Right lobe of liver (tissue), 6 donors: Measurements from ENCODE around the gene CD9. TPM values are rescaled to one million over a fixed set of nuclear protein-coding genes. Genes with fewer than 3 reads are reported as not detected.
A peak's percentile ranks its signal among the peaks of the same experiment; 100 is the strongest.

ENCODE experiments used
- ATAC-seq, 4 donors: fragments of 200-7000 bp; cut with Tn5 transposase; one replicate each; pipeline ENCODE4 v1.9.1; 2020; ENCODE audit warnings: mild to moderate bottlenecking in 4 of 4, moderate library complexity in 4 of 4
- DNase-seq, 3 donors: peaks; one replicate each; pipeline ENCODE4 v3.0.0-alpha.2; 2020
- H3K27ac ChIP-seq, 3 donors: fragments of 200-600 bp; one replicate each; pipeline ENCODE4 v1.8.0; 2022
- H3K27me3 ChIP-seq, 2 donors: fragments of 200-600 bp; one replicate each; pipeline ENCODE4 v1.8.0; 2022
- H3K36me3 ChIP-seq, 4 donors: fragments of 200-600 bp; sonication (generic) in 1 of 4; one replicate each; pipeline versions ENCODE4 v1.5.1 to v1.8.0; 2017 to 2022; ENCODE audit warnings: control low read depth in 1 of 4
- H3K4me1 ChIP-seq, 4 donors: fragments of 200-600 bp; sonication (generic) in 1 of 4; one replicate each; pipeline versions ENCODE4 v1.5.1 to v1.8.0; 2017 to 2022; ENCODE audit warnings: control low read depth in 1 of 4
- H3K4me3 ChIP-seq, 3 donors: fragments of 200-600 bp; one replicate each; pipeline ENCODE4 v1.8.0; 2022
- H3K9me3 ChIP-seq, 4 donors: fragments of 200-600 bp; sonication (generic) in 1 of 4; one replicate each; pipeline versions ENCODE4 v1.5.1 to v1.8.0; 2017 to 2022; ENCODE audit warnings: control low read depth in 1 of 4
- POLR2A ChIP-seq: fragments of 450-650 bp; IDR thresholded peaks from one replicate; pipeline ENCODE4 v1.6.1; 2017; ENCODE audit warnings: antibody characterized with exemption, mild to moderate bottlenecking
- WGBS: methylation state at CpG from one replicate; pipeline ENCODE4 v1.1.6; 2018; ENCODE audit warnings: low coverage, low lambda C conversion rate; ENCODE audit not compliant: insufficient coverage; ENCODE audit errors: missing lambda C conversion rate; 5-methylcytosine and 5-hydroxymethylcytosine counted together
- intact Hi-C, 2 donors: fragments of 100-400 bp; cut with DNase I; formaldehyde crosslinking; loops; one replicate each; pipeline versions ENCODE4 v1.11.2 to v1.14.1; 2022
- total RNA-seq, 6 experiments: library from RNA; depleted of rRNA in 2 of 6; stranded (reverse); fragments of >200 nt in 2 of 6; fragmentation: NEBNext Ultra II Directional in 3 of 6; extraction: Animal tissue kit (Norgen Biotek cat#: 25700) in 3 of 6; gene quantifications; one replicate each; pipeline versions ENCODE4 v1.1.0 to v1.2.4, GENCODE V29; 2016 to 2023
- TF ChIP-seq, protein P1 (sequence below), 4 donors: fragments of 200-600 bp in 3 of 4; fragments of 450-650 bp in 1 of 4; IDR thresholded peaks; one replicate each; pipeline versions ENCODE4 v1.5.1 to v1.8.0; 2016 to 2022; ENCODE audit warnings: antibody characterized with exemption in 4 of 4, mild to moderate bottlenecking in 2 of 4
- donor health status: DM: no; HTN: yes; CAD: no.
- donor health status: DM: no; HTN: no; CAD: no.
- donor health status: DM: no; HTN: no; CAD: no.
- donor health status: DM: no; HTN: yes; CAD: no.
- donor health status: DM: no; HTN: yes; CAD: no.

The CD9 gene
- total RNA-seq, 6 experiments from 2014 or later: 17.2 to 65.7 (median 34.2) TPM

GRCh38 chr12:6226002-6226678 is 25.9 kb downstream of the CD9 start:
- DNase-seq (peak; percentile 38 to 80 (median 74)), ATAC-seq (peak; percentile 65 to 84 (median 78))
- Histone ChIP-seq H3K4me3 (peak overlapping the region in 2 of 3 donors; percentile 25 to 32), H3K36me3 (no peaks in the 10 kb centered on the region), H3K27me3 (no peaks in the 10 kb centered on the region), H3K27ac (peak overlapping the region; percentile 30 to 85 (median 79)), H3K4me1 (peaks cover 0 to 20% (median 2%) of the 10 kb centered on the region in 4 donors), H3K9me3 (no peaks in the 10 kb centered on the region)
- TF ChIP-seq POLR2A: no peak
- TF ChIP-seq, protein P1, sequence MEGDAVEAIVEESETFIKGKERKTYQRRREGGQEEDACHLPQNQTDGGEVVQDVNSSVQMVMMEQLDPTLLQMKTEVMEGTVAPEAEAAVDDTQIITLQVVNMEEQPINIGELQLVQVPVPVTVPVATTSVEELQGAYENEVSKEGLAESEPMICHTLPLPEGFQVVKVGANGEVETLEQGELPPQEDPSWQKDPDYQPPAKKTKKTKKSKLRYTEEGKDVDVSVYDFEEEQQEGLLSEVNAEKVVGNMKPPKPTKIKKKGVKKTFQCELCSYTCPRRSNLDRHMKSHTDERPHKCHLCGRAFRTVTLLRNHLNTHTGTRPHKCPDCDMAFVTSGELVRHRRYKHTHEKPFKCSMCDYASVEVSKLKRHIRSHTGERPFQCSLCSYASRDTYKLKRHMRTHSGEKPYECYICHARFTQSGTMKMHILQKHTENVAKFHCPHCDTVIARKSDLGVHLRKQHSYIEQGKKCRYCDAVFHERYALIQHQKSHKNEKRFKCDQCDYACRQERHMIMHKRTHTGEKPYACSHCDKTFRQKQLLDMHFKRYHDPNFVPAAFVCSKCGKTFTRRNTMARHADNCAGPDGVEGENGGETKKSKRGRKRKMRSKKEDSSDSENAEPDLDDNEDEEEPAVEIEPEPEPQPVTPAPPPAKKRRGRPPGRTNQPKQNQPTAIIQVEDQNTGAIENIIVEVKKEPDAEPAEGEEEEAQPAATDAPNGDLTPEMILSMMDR (IDR thresholded peaks at IDR 0.05): no peak
- 8% methylated on average over 12 of the region's 12 CpGs for WGBS
- intact Hi-C loops: no loop called here

DNA sequence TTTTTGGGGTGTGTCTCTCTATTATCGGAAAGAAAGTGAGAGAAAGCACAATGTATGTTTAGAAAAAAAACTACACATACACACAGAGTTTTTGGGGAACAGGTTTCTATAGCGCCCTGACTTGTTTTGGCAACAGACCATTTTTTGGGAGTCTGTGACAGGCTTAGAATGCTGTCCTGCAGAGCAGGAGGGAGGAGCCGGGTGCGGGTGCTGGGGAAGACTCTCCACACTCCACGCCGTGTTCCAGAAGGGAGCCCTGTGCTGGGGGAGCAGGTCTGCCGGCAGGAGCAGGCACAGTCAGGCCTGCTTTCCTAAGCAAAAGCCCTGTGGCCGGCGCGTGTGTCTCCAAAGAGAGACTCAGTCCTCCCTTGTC is 26.5 kb downstream of the CD9 start:
- intact Hi-C loops: no loop called here
- Histone ChIP-seq H3K27me3 (no peaks in the 10 kb centered on the region), H3K27ac (peak overlapping the region; percentile 30 to 85 (median 79)), H3K4me3 (peak overlapping the region in 2 of 3 donors; percentile 25 to 32), H3K4me1 (peaks cover 0 to 20% (median 2%) of the 10 kb centered on the region in 4 donors), H3K9me3 (no peaks in the 10 kb centered on the region), H3K36me3 (no peaks in the 10 kb centered on the region)
- TF ChIP-seq POLR2A: no peak
- TF ChIP-seq, protein P1 (IDR thresholded peaks at IDR 0.05): no peak
- ATAC-seq (peak; percentile 29 to 64 (median 61)), DNase-seq (peak in 1 of 3 donors; percentile 72)
- 28% methylated on average over 2 of the region's 10 CpGs for WGBS

- WGBS: 83% methylated on average over 5 of the region's 9 CpGs
- H3K27me3 ChIP-seq: no peaks in the 10 kb centered on the region
- no peaks in the 10 kb centered on the region for H3K36me3 ChIP-seq
- DNase-seq: no peak
- H3K9me3 ChIP-seq: no peaks in the 10 kb centered on the region
- intact Hi-C loops: no loop called here
- no peak overlapping the region for H3K27ac ChIP-seq
- H3K4me3 ChIP-seq: no peak overlapping the region
- ATAC-seq: no peak
- peaks cover 0 to 20% (median 2%) of the 10 kb centered on the region in 4 donors for H3K4me1 ChIP-seq
- TF ChIP-seq POLR2A: no peak
- TF ChIP-seq, protein P1 (IDR thresholded peaks at IDR 0.05): no peak
Measured at GRCh38 chr12:6228535-6229223, 28.5 kb downstream of the CD9 start.

GRCh38 chr12:6229224-6230218 is 29.3 kb downstream of the CD9 start:
- H3K36me3 ChIP-seq: no peaks in the 10 kb centered on the region
- ATAC-seq: peak in 1 of 4 donors; percentile 8
- no peak overlapping the region for H3K4me3 ChIP-seq
- TF ChIP-seq, protein P1 (IDR thresholded peaks at IDR 0.05): no peak
- no peak for TF ChIP-seq POLR2A
- no peaks in the 10 kb centered on the region for H3K9me3 ChIP-seq
- H3K27ac ChIP-seq: peak overlapping the region in 1 of 3 donors; percentile 22
- intact Hi-C loops: no loop called here
- H3K27me3 ChIP-seq: no peaks in the 10 kb centered on the region
- peaks cover 0 to 20% (median 2%) of the 10 kb centered on the region in 4 donors for H3K4me1 ChIP-seq
- 69% methylated on average over 8 of the region's 24 CpGs for WGBS
- DNase-seq: no peak
